Caki2 (cell line): ENCODE results near the gene P4HA1. TPM values are rescaled to one million over a fixed set of nuclear protein-coding genes. Genes with fewer than 3 reads are reported as not detected.
"Not testable (repeated sequence)": the region's sequence is repeated elsewhere in the genome, so short reads cannot be mapped to it uniquely, and the experiment has no call there.

Experiments used
- DNase-seq: peaks from one replicate; pipeline ENCODE4 v3.0.0-alpha.2; 2015; ENCODE audit warnings: low read depth
- in situ Hi-C: cut with HindIII; loops from 2 replicates; pipeline ENCODE4 v1.10.0; 2016; ENCODE audit warnings: low sequenced_read_pairs, low pct_unique_long_range_greater_than_20kb, mixed read lengths
- total RNA-seq: library from RNA; depleted of rRNA; stranded (reverse); fragments of >200 nt; shearing (Covaris generic); gene quantifications from 2 replicates; pipeline ENCODE4 v1.2.3, GENCODE V29; 2014; ENCODE audit warnings: low replicate concordance; rRNA removed

The P4HA1 gene
- total RNA-seq, 1 experiment from 2014 or later = 102 TPM

GRCh38 chr10:73017955-73018480 lies 78.6 kb downstream of the P4HA1 start:
- no peak for DNase-seq
- in situ Hi-C loops = no loop called here

GRCh38 chr10:73015779-73016178 lies 80.9 kb downstream of the P4HA1 start:
- DNase-seq = no peak
- in situ Hi-C loops = no loop called here

- no peak for DNase-seq
- in situ Hi-C loops = no loop called here
Observed at GRCh38 chr10:73003822-73004221, 92.8 kb downstream of the P4HA1 start.

- in situ Hi-C loops = no loop called here
- DNase-seq = no peak
Observed at GRCh38 chr10:73000973-73001372, 95.7 kb downstream of the P4HA1 start.

GRCh38 chr10:72997099-72997498 lies 99.6 kb downstream of the P4HA1 start:
- in situ Hi-C loops = no loop called here
- DNase-seq = no peak

GRCh38 chr10:72995459-72995858 lies 101.2 kb downstream of the P4HA1 start:
- DNase-seq, in situ Hi-C loops: not testable (repeated sequence)

GRCh38 chr10:72989771-72990170 lies 106.9 kb downstream of the P4HA1 start:
- in situ Hi-C loops, DNase-seq: not testable (repeated sequence)

GRCh38 chr10:72984618-72985017 lies 112.0 kb downstream of the P4HA1 start:
- in situ Hi-C loops, DNase-seq: not testable (repeated sequence)

- in situ Hi-C loops = no loop called here
- no peak for DNase-seq
Observed at GRCh38 chr10:72981882-72982529, 114.7 kb downstream of the P4HA1 start.

GRCh38 chr10:72981028-72981881 lies 115.4 kb downstream of the P4HA1 start:
- DNase-seq = no peak
- in situ Hi-C loops = no loop called here

- DNase-seq = no peak
- in situ Hi-C loops = no loop called here
Observed at GRCh38 chr10:72980348-72980747, 116.3 kb downstream of the P4HA1 start.

- no peak for DNase-seq
- in situ Hi-C loops = no loop called here
Observed at GRCh38 chr10:72979709-72980108, 117.0 kb downstream of the P4HA1 start.

GRCh38 chr10:72976886-72977285 lies 119.8 kb downstream of the P4HA1 start:
- in situ Hi-C loops = no loop called here
- no peak for DNase-seq

Other genes starting within 250 kb of the P4HA1 start
- gene OIT3, start 203.1 kb downstream of the P4HA1 start, total RNA-seq = not detected in 2 replicates
- not detected in 2 replicates for gene PLA2G12B, start 142.1 kb downstream of the P4HA1 start, total RNA-seq
- gene NUDT13, start 13.6 kb upstream of the P4HA1 start, total RNA-seq = 3.4 and 4.7 TPM in 2 replicates
- 44.6 and 45.7 TPM in 2 replicates for gene ECD, start 71.1 kb upstream of the P4HA1 start, total RNA-seq
- 11.1 and 11.5 TPM in 2 replicates for gene FAM149B1, start 71.3 kb upstream of the P4HA1 start, total RNA-seq
- gene DNAJC9, start 150.4 kb upstream of the P4HA1 start, total RNA-seq = 35.6 and 39.1 TPM in 2 replicates
- 67.5 and 86.6 TPM in 2 replicates for gene MRPS16, start 155.8 kb upstream of the P4HA1 start, total RNA-seq